H1 (cell line): ENCODE results near the gene PRPF38A. TPM values are rescaled to one million over a fixed set of nuclear protein-coding genes. Genes with fewer than 3 reads are reported as not detected.

Experiments used
- CTCF ChIA-PET: fragments of 300-600 bp; sonication (Branson Sonifier 250); formaldehyde crosslinking; loops from one replicate; lab custom pipeline; 2021; ENCODE audit not compliant: partially characterized antibody; lab: Charles Lee
- POLR2A ChIA-PET: fragments of 300-600 bp; sonication (Branson Sonifier 250); formaldehyde crosslinking; loops from one replicate; lab custom pipeline; 2021; ENCODE audit warnings: inconsistent platforms; ENCODE audit not compliant: partially characterized antibody; lab: Charles Lee
- DNase-seq, 2 experiments: peaks; one replicate each; pipeline versions ENCODE4 v3.0.0 to v3.0.0-alpha.2; 2010 to 2022; ENCODE audit warnings: low spot score in 2 of 2, low read depth in 1 of 2, mixed read lengths in 1 of 2
- FAIRE-seq: peaks from 2 replicates; lab custom pipeline; 2011; peaks lifted over from hg19 to GRCh38; lab: Jason Lieb, UNC
- H2AFZ ChIP-seq: 2 replicates; pipeline ENCODE4 v1.8.1; 2012; ENCODE audit warnings: low read length, inconsistent platforms
- H2AK5ac ChIP-seq: 2 replicates; pipeline ENCODE4 v1.6.1; 2013; ENCODE audit warnings: low read depth, low read length
- H2BK120ac ChIP-seq: replicated peaks from 2 replicates; pipeline ENCODE3; 2013; ENCODE audit warnings: low read depth, low read length, inconsistent platforms
- H2BK12ac ChIP-seq: 2 replicates; pipeline ENCODE4 v1.6.1; 2013; ENCODE audit warnings: low read depth, low read length
- H2BK15ac ChIP-seq: 2 replicates; pipeline ENCODE4 v1.6.1; 2013; ENCODE audit warnings: low read length
- H2BK20ac ChIP-seq: 2 replicates; pipeline ENCODE4 v1.6.1; 2013; ENCODE audit warnings: low read length
- H2BK5ac ChIP-seq: 2 replicates; pipeline ENCODE4 v1.6.1; 2013; ENCODE audit warnings: low read depth, low read length
- H3K14ac ChIP-seq: 2 replicates; pipeline ENCODE4 v1.6.1; 2013; ENCODE audit warnings: inconsistent platforms; ENCODE audit not compliant: insufficient read length
- H3K18ac ChIP-seq: 2 replicates; pipeline ENCODE4 v1.6.1; 2013; ENCODE audit warnings: low read length; ENCODE audit errors: extremely low read depth
- H3K23ac ChIP-seq: 2 replicates; pipeline ENCODE4 v1.6.1; 2013; ENCODE audit warnings: inconsistent platforms; ENCODE audit not compliant: insufficient read length
- H3K23me2 ChIP-seq: 2 replicates; pipeline ENCODE4 v1.6.1; 2013; ENCODE audit warnings: low read depth, low read length
- H3K27ac ChIP-seq: 2 replicates; pipeline ENCODE4 v1.6.1; 2011; ENCODE audit warnings: low read depth, low read length, inconsistent platforms
- H3K27me3 ChIP-seq, 4 experiments: replicated peaks in 1 of 4; 1 replicate in 1 of 4; 2 replicates in 3 of 4; pipeline versions ENCODE4 v1.6.1 to v1.8.1; 2011 to 2013; ENCODE audit warnings: low read length in 3 of 4, mild to moderate bottlenecking in 3 of 4, inconsistent platforms in 2 of 4, mixed read lengths in 2 of 4, moderate library complexity in 1 of 4; ENCODE audit not compliant: control insufficient read depth in 3 of 4, insufficient read depth in 3 of 4; ENCODE audit errors: extremely low read depth in 1 of 4
- H3K36me3 ChIP-seq, 4 experiments: 2 replicates each; pipeline versions ENCODE4 v1.6.1 to v1.8.1; 2011 to 2013; ENCODE audit warnings: mild to moderate bottlenecking in 4 of 4, low read length in 3 of 4, moderate library complexity in 2 of 4, control low read depth in 1 of 4, inconsistent platforms in 1 of 4; ENCODE audit not compliant: insufficient read depth in 4 of 4, control insufficient read depth in 2 of 4
- H3K4ac ChIP-seq: replicated peaks from 2 replicates; pipeline ENCODE3; 2013; ENCODE audit warnings: low read length, low read depth, mixed read lengths, inconsistent platforms; ENCODE audit not compliant: insufficient read length
- H3K4me1 ChIP-seq, 4 experiments: replicated peaks in 1 of 4; 1 replicate in 1 of 4; 2 replicates in 3 of 4; pipeline versions ENCODE4 v1.6.1 to v1.8.1; 2011 to 2013; ENCODE audit warnings: low read length in 3 of 4, inconsistent platforms in 2 of 4, mixed read lengths in 1 of 4; ENCODE audit not compliant: insufficient read depth in 4 of 4, control insufficient read depth in 3 of 4
- H3K4me2 ChIP-seq, 2 experiments: 2 replicates each; pipeline versions ENCODE4 v1.6.1 to v1.8.1; 2011 to 2013; ENCODE audit warnings: low read depth in 2 of 2, low read length in 2 of 2, control low read depth in 1 of 2, inconsistent platforms in 1 of 2, mild to moderate bottlenecking in 1 of 2; ENCODE audit not compliant: insufficient read depth in 1 of 2
- H3K4me3 ChIP-seq, 4 experiments: fragments of 200-600, 300-600 bp in 1 of 4; sonication (generic), shearing (Covaris generic), sonication (Bioruptor Twin) in 1 of 4; 2 replicates each; pipeline versions ENCODE4 v1.5.1 to v1.8.1; 2011 to 2016; ENCODE audit warnings: low read length in 4 of 4, low read depth in 3 of 4, control low read depth in 2 of 4, inconsistent platforms in 2 of 4, mild to moderate bottlenecking in 2 of 4, mixed read lengths in 1 of 4, moderate library complexity in 1 of 4; ENCODE audit not compliant: insufficient read depth in 2 of 4; ENCODE audit errors: extremely low read depth in 1 of 4
- H3K56ac ChIP-seq: replicated peaks from 2 replicates; pipeline ENCODE3; 2013; ENCODE audit warnings: low read depth, mild to moderate bottlenecking, mixed read lengths, low read length, inconsistent platforms; ENCODE audit not compliant: insufficient read length
- H3K79me1 ChIP-seq: 2 replicates; pipeline ENCODE4 v1.6.1; 2013; ENCODE audit warnings: low read depth, low read length, control low read depth
- H3K79me2 ChIP-seq, 2 experiments: 2 replicates each; pipeline versions ENCODE4 v1.6.1 to v1.8.1; 2012 to 2013; ENCODE audit warnings: low read length in 2 of 2, mild to moderate bottlenecking in 2 of 2, inconsistent platforms in 1 of 2; ENCODE audit not compliant: insufficient read depth in 2 of 2, control insufficient read depth in 1 of 2
- H3K9ac ChIP-seq, 4 experiments: replicated peaks in 1 of 4; 1 replicate in 1 of 4; 2 replicates in 3 of 4; pipeline versions ENCODE4 v1.6.1 to v1.8.1; 2011 to 2013; ENCODE audit warnings: low read depth in 3 of 4, low read length in 3 of 4, control low read depth in 2 of 4, mild to moderate bottlenecking in 2 of 4, moderate library complexity in 2 of 4, inconsistent platforms in 1 of 4; ENCODE audit errors: extremely low read depth in 1 of 4
- H3K9me3 ChIP-seq, 2 experiments: 2 replicates each; pipeline versions ENCODE4 v1.6.1 to v1.8.1; 2012 to 2013; ENCODE audit warnings: mild to moderate bottlenecking in 2 of 2, moderate library complexity in 2 of 2, control low read depth in 1 of 2, inconsistent platforms in 1 of 2, low read depth in 1 of 2, low read length in 1 of 2, mixed read lengths in 1 of 2; ENCODE audit not compliant: insufficient read depth in 2 of 2
- H4K20me1 ChIP-seq, 2 experiments: replicated peaks in 1 of 2; 2 replicates each; pipeline versions ENCODE3 to v1.8.1; 2011 to 2013; ENCODE audit warnings: inconsistent platforms in 2 of 2, low read length in 2 of 2, mild to moderate bottlenecking in 1 of 2; ENCODE audit not compliant: insufficient read depth in 2 of 2, control insufficient read depth in 1 of 2
- H4K5ac ChIP-seq: 2 replicates; pipeline ENCODE4 v1.6.1; 2013; ENCODE audit warnings: low read length, low read depth, mixed read lengths, inconsistent platforms; ENCODE audit not compliant: insufficient read length
- H4K8ac ChIP-seq: 2 replicates; pipeline ENCODE4 v1.8.0; 2013; ENCODE audit warnings: mild to moderate bottlenecking, moderate library complexity, low read length, inconsistent platforms; ENCODE audit not compliant: insufficient read depth; ENCODE audit errors: extremely low read depth
- H4K91ac ChIP-seq: replicated peaks from 2 replicates; pipeline ENCODE3; 2013; ENCODE audit warnings: low read length, mixed read lengths, inconsistent platforms; ENCODE audit not compliant: insufficient read length
- ATF3 ChIP-seq: IDR thresholded peaks from 2 replicates; pipeline ENCODE4 v1.6.1; 2011; ENCODE audit warnings: low read depth, mild to moderate bottlenecking, low read length; ENCODE audit not compliant: insufficient read depth
- CBX8 ChIP-seq: fragments of 300-800, 300-1000 bp; sonication (generic); IDR thresholded peaks from 2 replicates; pipeline ENCODE4 v1.7.1; 2016; ENCODE audit warnings: low read depth, low read length, borderline replicate concordance
- EGR1 ChIP-seq: IDR thresholded peaks from 2 replicates; pipeline ENCODE4 v1.6.1; 2011; ENCODE audit warnings: low read depth, low read length, borderline replicate concordance
- GTF2F1 ChIP-seq: IDR thresholded peaks from 2 replicates; pipeline ENCODE4 v1.6.1; 2012; ENCODE audit warnings: low read depth, low read length, improper control_type of control experiment, borderline replicate concordance
- MAFK ChIP-seq: IDR thresholded peaks from 2 replicates; pipeline ENCODE4 v1.6.1; 2012; ENCODE audit warnings: low read depth, mild to moderate bottlenecking, improper control_type of control experiment, low read length
- RAD21 ChIP-seq, 2 experiments: IDR thresholded peaks in 1 of 2; conservative IDR thresholded peaks in 1 of 2; 2 replicates each; pipeline ENCODE4 v1.6.1; 2011; ENCODE audit warnings: low read depth in 2 of 2, low read length in 2 of 2, improper control_type of control experiment in 1 of 2, inconsistent platforms in 1 of 2, mild to moderate bottlenecking in 1 of 2, moderate library complexity in 1 of 2
- RNF2 ChIP-seq: fragments of 200-900, 300-1000 bp; sonication (generic); IDR thresholded peaks from 2 replicates; pipeline ENCODE4 v1.7.1; 2016; ENCODE audit warnings: borderline replicate concordance, low read depth, mild to moderate bottlenecking, antibody characterized with exemption, low read length; ENCODE audit not compliant: poor library complexity, severe bottlenecking; ENCODE audit errors: missing control alignments
- SP1 ChIP-seq: IDR thresholded peaks from 2 replicates; pipeline ENCODE4 v1.6.1; 2011; ENCODE audit warnings: low read depth, low read length
- SP2 ChIP-seq: IDR thresholded peaks from 2 replicates; pipeline ENCODE4 v1.6.1; 2012; ENCODE audit warnings: mild to moderate bottlenecking, low read length, inconsistent platforms
- TAF7 ChIP-seq: optimal IDR thresholded peaks from 2 replicates; pipeline ENCODE3; 2011; ENCODE audit warnings: low read depth, mild to moderate bottlenecking, inconsistent platforms, low read length, moderate library complexity, borderline replicate concordance
- WGBS, 2 experiments: shearing (Covaris generic) in 1 of 2; methylation state at CpG; one replicate each; pipeline versions ENCODE4 v1.1.6 to v1.1.7; 2013 to 2015; ENCODE audit warnings: low lambda C conversion rate in 2 of 2, mixed read lengths in 2 of 2, inconsistent platforms in 1 of 2, low coverage in 1 of 2, missing lambda C conversion rate in 1 of 2; ENCODE audit not compliant: insufficient replicate concordance in 2 of 2, insufficient coverage in 1 of 2, insufficient read length in 1 of 2; ENCODE audit errors: extremely low coverage in 1 of 2, missing lambda C conversion rate in 1 of 2; 5-methylcytosine and 5-hydroxymethylcytosine counted together
- polyA plus RNA-seq, 7 experiments: library from polyadenylated mRNA; depleted of rRNA in 3 of 7; stranded (reverse) in 5 of 7; unstranded in 2 of 7; fragments of >200 nt in 5 of 7; fragments of 200-250 nt in 2 of 7; gene quantifications; 1 replicate in 5 of 7; 2 replicates in 1 of 7; 4 replicates in 1 of 7; pipeline versions ENCODE4 v1.2.1 to v1.2.3, GENCODE V29; 2011 to 2013; ENCODE audit warnings: missing spikeins in 2 of 7, mixed read lengths in 2 of 7
- total RNA-seq: library from RNA; stranded (reverse); fragmentation: NEBNext Ultra II Directional; extraction: Animal tissue kit (Norgen Biotek cat#: 25700); gene quantifications from 2 replicates; pipeline ENCODE4 v1.2.1, GENCODE V29; 2021

The PRPF38A gene
- total and polyA plus RNA-seq, 2 of the 8 experiments (the other 6 are each of a cell fraction or from before 2014, with no cell fraction given), result 25.6 to 76.2 TPM

- DNase-seq, result no peak
- Histone ChIP-seq H3K9me3 (no peaks in the 10 kb centered on the region), H2BK15ac (no peak overlapping the region), H3K79me1 (no peaks in the 10 kb centered on the region; the same call in 1 of the 2 replicates), H2AFZ (no peak overlapping the region), H3K4me1 (no peaks in the 10 kb centered on the region), H3K14ac (no peak overlapping the region), H3K56ac (no peak overlapping the region), H3K23me2 (peaks cover 2% of the 10 kb centered on the region; the same call in 1 of the 2 replicates), H4K91ac (no peak overlapping the region), H3K4ac (no peak overlapping the region), H4K5ac (no peak overlapping the region), H3K27me3 (no peaks in the 10 kb centered on the region), H2BK12ac (no peak overlapping the region), H3K23ac (no peak overlapping the region), H3K4me3 (no peak overlapping the region), H4K20me1 (no peaks in the 10 kb centered on the region), H3K4me2 (no peak overlapping the region), H2BK5ac (no peak overlapping the region), H3K18ac (no peak overlapping the region), H3K36me3 (peaks cover 2 to 17% (median 8%) of the 10 kb centered on the region in 4 experiments; a peak in 7 of 8 replicates), H2BK20ac (no peak overlapping the region), H3K79me2 (no peaks in the 10 kb centered on the region), H2AK5ac (no peak overlapping the region), H3K9ac (no peak overlapping the region), H2BK120ac (no peak overlapping the region), H4K8ac (no peak overlapping the region), H3K27ac (no peak overlapping the region; the same call in 1 of the 2 replicates)
- CTCF ChIA-PET, result interaction anchor here (1.3 kb wide), 1 partner anchor 15 kb away, joined by 3 read pairs; no protein-coding TSS in a partner anchor
- TF ChIP-seq TAF7 (no peak), RNF2 (no peak), MAFK (no peak), RAD21 (IDR thresholded peaks at IDR 0.05 in 1 of 2, conservative IDR thresholded peaks at IDR 0.05 in 1 of 2; ENCODE audit: low read depth in 2 of 2, low read length in 2 of 2) (no peak), GTF2F1 (no peak), SP1 (no peak), SP2 (no peak), EGR1 (no peak), CBX8 (no peak), ATF3 (no peak)
- POLR2A ChIA-PET, result no interaction called here
- 89% methylated on average over 2 of the region's 2 CpGs; no CpG with 5 or more reads in 1 of the 2 experiments for WGBS, 2 experiments
- no peak for FAIRE-seq
These were observed 40.1 kb downstream of the PRPF38A start for GRCh38 chr1:52444463-52444862.
